LNCaP clone FGC (cell line): ENCODE measurements around the gene PFKP.

Experiments used
- DNase-seq: peaks from one replicate; pipeline ENCODE4 v3.0.0-alpha.2; 2011; ENCODE audit warnings: low read depth
- H3K4me3 ChIP-seq: 2 replicates; pipeline ENCODE4 v1.5.1; 2011; ENCODE audit warnings: mild to moderate bottlenecking, low read depth, low read length, control low read depth
- TF ChIP-seq, protein P1 (sequence below): IDR thresholded peaks from 2 replicates; pipeline ENCODE4 v1.5.1; 2012; ENCODE audit warnings: mild to moderate bottlenecking; ENCODE audit not compliant: control insufficient read depth, insufficient read depth; ENCODE audit errors: extremely low read depth

PFKP gene

GRCh38 chr10:3152566-3152935 lies 85.2 kb downstream of the PFKP start:
- no peak for DNase-seq
- TF ChIP-seq, protein P1, sequence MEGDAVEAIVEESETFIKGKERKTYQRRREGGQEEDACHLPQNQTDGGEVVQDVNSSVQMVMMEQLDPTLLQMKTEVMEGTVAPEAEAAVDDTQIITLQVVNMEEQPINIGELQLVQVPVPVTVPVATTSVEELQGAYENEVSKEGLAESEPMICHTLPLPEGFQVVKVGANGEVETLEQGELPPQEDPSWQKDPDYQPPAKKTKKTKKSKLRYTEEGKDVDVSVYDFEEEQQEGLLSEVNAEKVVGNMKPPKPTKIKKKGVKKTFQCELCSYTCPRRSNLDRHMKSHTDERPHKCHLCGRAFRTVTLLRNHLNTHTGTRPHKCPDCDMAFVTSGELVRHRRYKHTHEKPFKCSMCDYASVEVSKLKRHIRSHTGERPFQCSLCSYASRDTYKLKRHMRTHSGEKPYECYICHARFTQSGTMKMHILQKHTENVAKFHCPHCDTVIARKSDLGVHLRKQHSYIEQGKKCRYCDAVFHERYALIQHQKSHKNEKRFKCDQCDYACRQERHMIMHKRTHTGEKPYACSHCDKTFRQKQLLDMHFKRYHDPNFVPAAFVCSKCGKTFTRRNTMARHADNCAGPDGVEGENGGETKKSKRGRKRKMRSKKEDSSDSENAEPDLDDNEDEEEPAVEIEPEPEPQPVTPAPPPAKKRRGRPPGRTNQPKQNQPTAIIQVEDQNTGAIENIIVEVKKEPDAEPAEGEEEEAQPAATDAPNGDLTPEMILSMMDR: no peak
- H3K4me3 ChIP-seq: no peak overlapping the region

GRCh38 chr10:3154666-3155065 lies 87.3 kb downstream of the PFKP start:
- DNase-seq: no peak
- H3K4me3 ChIP-seq: no peak overlapping the region
- TF ChIP-seq, protein P1: no peak

DNA sequence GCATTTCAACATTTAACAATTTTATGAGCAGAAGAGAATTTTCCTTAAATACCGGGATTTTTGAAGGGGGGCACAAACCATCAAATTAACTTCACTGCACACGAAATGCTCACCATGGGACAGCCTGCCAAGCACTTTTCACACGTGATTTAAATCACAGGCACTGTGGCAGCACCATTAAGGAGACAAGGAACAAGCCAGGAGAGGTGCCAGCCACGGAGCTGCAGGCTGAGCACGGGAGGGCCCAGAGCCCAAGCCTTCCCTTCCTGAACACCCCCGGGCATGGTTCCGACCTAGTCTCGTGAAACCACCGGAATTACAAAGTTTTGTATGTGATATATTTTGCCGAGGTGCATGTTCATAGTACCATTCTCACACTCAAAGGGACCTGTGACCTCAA lies 91.8 kb downstream of the PFKP start:
- TF ChIP-seq, protein P1: no peak
- no peak for DNase-seq
- H3K4me3 ChIP-seq: no peak overlapping the region

- TF ChIP-seq, protein P1: no peak
- no peak overlapping the region for H3K4me3 ChIP-seq
- no peak for DNase-seq
Measured at GRCh38 chr10:3162533-3162932, 95.2 kb downstream of the PFKP start.

DNA sequence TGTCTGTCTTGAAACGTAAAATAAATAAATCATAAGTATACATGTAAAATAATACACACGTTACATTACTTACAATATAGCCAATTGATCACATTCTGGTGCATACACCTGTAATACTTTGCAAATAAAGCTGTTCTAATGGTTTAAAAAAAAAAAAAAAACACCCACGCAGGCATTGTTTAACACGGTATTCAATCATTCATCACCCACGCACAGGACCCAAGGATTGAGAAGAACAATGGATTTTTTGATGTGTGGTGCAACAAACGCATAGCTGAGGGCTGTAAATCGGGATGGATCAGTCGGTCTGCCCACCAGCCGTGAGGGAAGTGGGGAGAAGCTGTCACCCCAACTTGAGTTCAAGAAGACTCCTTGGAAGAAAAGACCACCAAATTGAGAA lies 96.5 kb downstream of the PFKP start:
- no peak for DNase-seq
- TF ChIP-seq, protein P1: no peak
- no peak overlapping the region for H3K4me3 ChIP-seq

GRCh38 chr10:3165196-3165595 lies 97.8 kb downstream of the PFKP start:
- TF ChIP-seq, protein P1: no peak
- no peak overlapping the region for H3K4me3 ChIP-seq
- no peak for DNase-seq

DNA sequence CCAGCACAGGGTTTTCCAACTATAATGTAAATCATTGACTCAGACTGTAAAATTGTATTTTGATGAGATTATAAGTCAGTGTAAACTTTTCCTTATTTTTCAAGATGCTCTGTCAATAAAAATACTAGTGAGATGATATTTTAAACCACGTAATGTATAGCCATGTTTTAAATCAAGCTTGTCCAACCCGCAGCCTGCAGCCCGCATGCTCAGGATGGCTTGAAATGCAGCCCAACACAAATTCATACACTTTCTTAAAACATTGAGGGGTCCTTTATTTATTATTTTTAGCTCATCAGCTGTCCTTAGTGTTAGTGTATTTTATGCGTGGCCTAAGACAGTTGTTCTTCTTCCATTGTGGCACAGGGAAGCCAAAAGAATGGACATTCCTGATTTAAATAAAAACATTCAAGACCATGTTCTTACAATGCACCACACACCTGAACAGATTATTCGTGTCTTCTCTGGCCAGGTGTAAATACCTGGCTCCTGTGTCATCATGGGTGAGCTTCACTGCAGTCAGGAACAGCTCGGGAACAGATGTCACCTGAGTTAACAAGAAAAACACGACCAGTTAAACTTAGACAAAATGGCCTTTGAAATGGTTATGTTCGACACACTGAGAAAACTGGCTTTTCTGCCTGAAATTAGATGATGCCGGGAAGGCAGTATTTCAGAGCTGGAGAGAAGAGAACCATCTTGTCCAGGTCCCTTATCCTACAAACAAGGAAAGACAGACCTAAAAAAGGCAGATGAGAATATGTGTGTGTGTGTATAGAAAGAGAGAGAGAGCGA lies 99.3 kb downstream of the PFKP start:
- no peak overlapping the region for H3K4me3 ChIP-seq
- TF ChIP-seq, protein P1: no peak
- DNase-seq: no peak
